ENCODE data around the gene AJM1.

DNA sequence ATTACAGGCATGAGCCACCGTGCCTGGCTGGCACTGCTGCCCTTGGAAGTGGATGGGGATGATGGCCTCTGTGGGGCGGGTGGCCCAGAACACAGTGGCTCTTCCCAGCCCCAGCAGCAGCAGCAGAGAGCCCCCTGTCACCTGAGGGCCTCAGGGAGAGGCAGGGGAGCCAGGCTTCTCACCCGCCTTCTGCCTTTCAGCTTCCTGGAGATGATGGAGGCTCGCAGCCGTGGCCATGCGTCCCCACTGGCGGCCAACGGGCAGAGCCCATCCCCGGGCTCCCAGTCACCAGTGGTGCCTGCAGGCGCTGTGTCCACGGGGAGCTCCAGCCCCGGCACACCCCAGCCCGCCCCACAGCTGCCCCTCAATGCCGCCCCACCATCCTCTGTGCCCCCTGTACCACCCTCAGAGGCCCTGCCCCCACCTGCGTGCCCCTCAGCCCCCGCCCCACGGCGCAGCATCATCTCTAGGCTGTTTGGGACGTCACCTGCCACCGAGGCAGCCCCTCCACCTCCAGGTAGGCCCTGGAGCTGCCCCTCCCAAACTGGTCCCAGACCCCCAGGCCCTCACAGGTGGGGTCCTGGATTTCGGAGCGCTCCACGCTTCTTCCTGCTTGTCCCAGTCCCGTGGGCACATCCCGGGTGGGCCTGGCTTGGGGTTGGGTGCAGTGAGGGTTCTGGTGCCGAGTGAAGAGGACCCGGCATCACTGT lies 5.0 kb upstream of the AJM1 start:
- no peak for TF ChIP-seq EZH2 (IDR thresholded peaks at IDR 0.05; ENCODE audit: low read length, missing control alignments)
- TF ChIP-seq, protein P1, sequence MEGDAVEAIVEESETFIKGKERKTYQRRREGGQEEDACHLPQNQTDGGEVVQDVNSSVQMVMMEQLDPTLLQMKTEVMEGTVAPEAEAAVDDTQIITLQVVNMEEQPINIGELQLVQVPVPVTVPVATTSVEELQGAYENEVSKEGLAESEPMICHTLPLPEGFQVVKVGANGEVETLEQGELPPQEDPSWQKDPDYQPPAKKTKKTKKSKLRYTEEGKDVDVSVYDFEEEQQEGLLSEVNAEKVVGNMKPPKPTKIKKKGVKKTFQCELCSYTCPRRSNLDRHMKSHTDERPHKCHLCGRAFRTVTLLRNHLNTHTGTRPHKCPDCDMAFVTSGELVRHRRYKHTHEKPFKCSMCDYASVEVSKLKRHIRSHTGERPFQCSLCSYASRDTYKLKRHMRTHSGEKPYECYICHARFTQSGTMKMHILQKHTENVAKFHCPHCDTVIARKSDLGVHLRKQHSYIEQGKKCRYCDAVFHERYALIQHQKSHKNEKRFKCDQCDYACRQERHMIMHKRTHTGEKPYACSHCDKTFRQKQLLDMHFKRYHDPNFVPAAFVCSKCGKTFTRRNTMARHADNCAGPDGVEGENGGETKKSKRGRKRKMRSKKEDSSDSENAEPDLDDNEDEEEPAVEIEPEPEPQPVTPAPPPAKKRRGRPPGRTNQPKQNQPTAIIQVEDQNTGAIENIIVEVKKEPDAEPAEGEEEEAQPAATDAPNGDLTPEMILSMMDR (conservative IDR thresholded peaks at IDR 0.05 in 1 of 2, IDR thresholded peaks at IDR 0.05 in 1 of 2; ENCODE audit: low read depth in 1 of 2, low read length in 2 of 2): no peak
